GM12801 (cell line): ENCODE measurements around the gene MICU2.

Experiments
- TF ChIP-seq, protein P1 (sequence below): IDR thresholded peaks from one replicate; pipeline ENCODE4 v1.5.1; 2011; ENCODE audit warnings: control low read depth; ENCODE audit not compliant: insufficient read length; ENCODE audit errors: extremely low read depth

Gene MICU2

DNA sequence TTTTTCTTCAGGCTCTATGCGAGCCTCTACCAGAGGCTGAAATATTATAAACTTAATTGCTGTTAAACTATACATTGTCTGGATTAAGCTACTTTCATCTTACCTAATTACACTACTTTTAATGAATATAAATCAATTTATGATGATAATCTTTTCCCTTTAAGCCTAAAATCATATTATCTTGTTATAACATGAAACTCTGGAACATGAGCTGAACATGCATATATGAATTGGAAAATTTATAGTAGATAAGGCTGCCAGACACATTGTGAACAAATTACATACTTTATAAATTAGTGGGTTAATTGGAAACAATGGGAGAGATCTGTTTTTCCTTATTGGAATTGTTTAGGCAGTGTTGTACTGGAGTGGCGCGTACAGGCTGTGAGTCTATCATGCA, 99.6 kb downstream of the MICU2 start:
- TF ChIP-seq, protein P1, sequence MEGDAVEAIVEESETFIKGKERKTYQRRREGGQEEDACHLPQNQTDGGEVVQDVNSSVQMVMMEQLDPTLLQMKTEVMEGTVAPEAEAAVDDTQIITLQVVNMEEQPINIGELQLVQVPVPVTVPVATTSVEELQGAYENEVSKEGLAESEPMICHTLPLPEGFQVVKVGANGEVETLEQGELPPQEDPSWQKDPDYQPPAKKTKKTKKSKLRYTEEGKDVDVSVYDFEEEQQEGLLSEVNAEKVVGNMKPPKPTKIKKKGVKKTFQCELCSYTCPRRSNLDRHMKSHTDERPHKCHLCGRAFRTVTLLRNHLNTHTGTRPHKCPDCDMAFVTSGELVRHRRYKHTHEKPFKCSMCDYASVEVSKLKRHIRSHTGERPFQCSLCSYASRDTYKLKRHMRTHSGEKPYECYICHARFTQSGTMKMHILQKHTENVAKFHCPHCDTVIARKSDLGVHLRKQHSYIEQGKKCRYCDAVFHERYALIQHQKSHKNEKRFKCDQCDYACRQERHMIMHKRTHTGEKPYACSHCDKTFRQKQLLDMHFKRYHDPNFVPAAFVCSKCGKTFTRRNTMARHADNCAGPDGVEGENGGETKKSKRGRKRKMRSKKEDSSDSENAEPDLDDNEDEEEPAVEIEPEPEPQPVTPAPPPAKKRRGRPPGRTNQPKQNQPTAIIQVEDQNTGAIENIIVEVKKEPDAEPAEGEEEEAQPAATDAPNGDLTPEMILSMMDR: no peak

- TF ChIP-seq, protein P1: no peak
Measured at GRCh38 chr13:21501686-21502085, 102.3 kb downstream of the MICU2 start.

DNA sequence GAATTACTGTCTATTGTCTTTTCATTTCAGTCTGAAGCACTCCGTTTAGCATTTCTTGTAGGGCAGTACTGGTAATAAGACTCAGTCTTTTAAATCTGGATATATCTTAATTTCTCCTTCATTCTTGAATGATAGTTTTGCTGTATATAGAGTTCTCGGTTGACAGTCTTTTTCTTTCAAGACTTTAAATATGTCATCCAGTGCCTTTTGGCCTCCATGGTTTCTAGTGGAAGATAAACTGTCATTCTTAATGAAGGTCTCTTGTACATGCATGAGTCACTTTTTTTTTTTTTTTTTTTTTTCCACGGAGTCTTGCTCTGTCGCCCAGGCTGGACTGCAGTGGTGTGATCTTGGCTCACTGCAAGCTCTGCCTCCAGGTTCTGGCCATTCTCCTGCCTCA, 117.6 kb downstream of the MICU2 start:
- TF ChIP-seq, protein P1: no peak

DNA sequence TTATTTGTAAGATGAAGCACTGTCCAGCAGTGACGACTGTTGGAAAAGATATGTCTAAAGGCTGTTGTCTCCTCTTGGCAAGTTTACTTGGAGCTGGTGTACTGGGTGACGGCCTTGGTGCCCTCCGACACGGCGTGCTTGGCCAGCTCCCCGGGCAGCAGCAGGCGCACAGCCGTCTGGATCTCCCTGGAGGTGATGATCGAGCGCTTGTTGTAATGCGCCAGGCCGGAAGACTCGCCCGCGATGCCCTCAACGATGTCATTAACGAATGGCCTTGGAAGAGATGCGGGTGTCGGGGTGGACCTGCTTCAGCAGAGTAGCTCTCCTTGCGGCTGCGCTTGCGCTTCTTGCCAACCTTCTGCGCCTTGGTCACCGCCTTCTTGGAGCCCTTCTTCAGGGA, 120.2 kb downstream of the MICU2 start:
- TF ChIP-seq, protein P1: no peak

GRCh38 chr13:21481359-21481758, 122.6 kb downstream of the MICU2 start:
- TF ChIP-seq, protein P1: no peak

GRCh38 chr13:21478881-21479808, 124.8 kb downstream of the MICU2 start:
- TF ChIP-seq, protein P1: no peak

- TF ChIP-seq, protein P1: peak; percentile 16
Measured at GRCh38 chr13:21476893-21477472, 127.0 kb downstream of the MICU2 start.
